Panc1 (cell line): ENCODE data around the gene SRP19. TPM values are rescaled to one million over a fixed set of nuclear protein-coding genes. Genes with fewer than 3 reads are reported as not detected.

Experiments
- ATAC-seq: fragments of 200-7000 bp; cut with Tn5 transposase; 2 replicates; pipeline ENCODE4 v1.9.1; 2020; ENCODE audit warnings: mild to moderate bottlenecking, moderate library complexity
- BruUV-seq: library from RNA; stranded (reverse); fragments of 400-500 nt; replicated peaks from 2 replicates; lab custom pipeline; 2021; lab: Mats Ljungman, UMichigan
- CTCF ChIA-PET: fragments of 300-600 bp; sonication (Branson Sonifier 250); formaldehyde crosslinking; loops from one replicate; lab custom pipeline; 2022; ENCODE audit warnings: antibody characterized with exemption; lab: Charles Lee
- POLR2A ChIA-PET: fragments of 300-600 bp; sonication (Branson Sonifier 250); formaldehyde crosslinking; loops from one replicate; lab custom pipeline; 2022; ENCODE audit warnings: antibody characterized with exemption; lab: Charles Lee
- DNase-seq: peaks from one replicate; pipeline ENCODE4 v3.0.0-alpha.2; 2010; ENCODE audit warnings: low read depth, low spot score
- H3K27ac ChIP-seq: 2 replicates; pipeline ENCODE4 v1.5.1; 2011; ENCODE audit warnings: mild to moderate bottlenecking, low read length, inconsistent platforms
- H3K27me3 ChIP-seq: fragments of 200-500 bp; sonication (Bioruptor generic); 2 replicates; pipeline ENCODE4 v1.6.0; 2014; ENCODE audit warnings: low read length, inconsistent platforms; ENCODE audit not compliant: control insufficient read depth, insufficient read depth
- H3K36me3 ChIP-seq: fragments of 200-500 bp; sonication (Bioruptor generic); 2 replicates; pipeline ENCODE4 v1.5.1; 2014; ENCODE audit warnings: inconsistent platforms, mild to moderate bottlenecking, low read length, moderate library complexity; ENCODE audit not compliant: control insufficient read depth, insufficient read depth
- H3K4me1 ChIP-seq: 2 replicates; pipeline ENCODE4 v1.5.1; 2011; ENCODE audit warnings: inconsistent platforms, mild to moderate bottlenecking, low read length, moderate library complexity; ENCODE audit not compliant: control insufficient read depth, insufficient read depth
- H3K4me3 ChIP-seq, 2 experiments: 2 replicates each; pipeline ENCODE4 v1.5.1; 2011 to 2012; ENCODE audit warnings: low read depth in 2 of 2, low read length in 2 of 2, mild to moderate bottlenecking in 2 of 2, inconsistent platforms in 1 of 2, moderate library complexity in 1 of 2
- H3K9me3 ChIP-seq: fragments of 200-500 bp; sonication (Bioruptor generic); 2 replicates; pipeline ENCODE4 v1.5.1; 2014; ENCODE audit warnings: low read depth, mild to moderate bottlenecking, inconsistent platforms, low read length, moderate library complexity; ENCODE audit not compliant: control insufficient read depth, insufficient read depth
- POLR2AphosphoS5 ChIP-seq: IDR thresholded peaks from 2 replicates; pipeline ENCODE4 v1.6.1; 2012; ENCODE audit warnings: mild to moderate bottlenecking, low read depth, low read length, moderate library complexity
- REST ChIP-seq, 2 experiments: IDR thresholded peaks; 2 replicates each; pipeline ENCODE4 v1.6.1; 2011 to 2012; ENCODE audit warnings: low read depth in 2 of 2, control low read depth in 1 of 2, low read length in 1 of 2, mild to moderate bottlenecking in 1 of 2, moderate library complexity in 1 of 2; ENCODE audit not compliant: insufficient read depth in 1 of 2
- SIN3A ChIP-seq: IDR thresholded peaks from 2 replicates; pipeline ENCODE4 v1.6.1; 2012; ENCODE audit warnings: low read depth, mild to moderate bottlenecking, low read length, moderate library complexity, borderline replicate concordance; ENCODE audit not compliant: insufficient read depth
- TCF7L2 ChIP-seq: IDR thresholded peaks from 2 replicates; pipeline ENCODE4 v1.6.1; 2011; ENCODE audit warnings: mild to moderate bottlenecking, low read depth, low read length, inconsistent platforms
- in situ Hi-C: cut with HindIII; loops from 2 replicates; pipeline ENCODE4 v1.10.0; 2016; ENCODE audit warnings: low sequenced_read_pairs, low pct_unique_long_range_greater_than_20kb
- intact Hi-C: fragments of 100-400 bp; cut with micrococcal nuclease; formaldehyde crosslinking; loops from one replicate; pipeline ENCODE4 v1.10.0; 2022; ENCODE audit not compliant: unreplicated experiment
- total RNA-seq: library from RNA; stranded (reverse); gene quantifications from one replicate; pipeline ENCODE4 v1.2.1, GENCODE V29; 2021; ENCODE audit not compliant: unreplicated experiment
- TF ChIP-seq, protein P1 (sequence below): fragments of 450-650 bp; IDR thresholded peaks from 2 replicates; pipeline ENCODE4 v1.5.1; 2017; ENCODE audit warnings: mild to moderate bottlenecking

The SRP19 gene
- total RNA-seq, 1 experiment from 2014 or later, result 55.8 TPM

DNA sequence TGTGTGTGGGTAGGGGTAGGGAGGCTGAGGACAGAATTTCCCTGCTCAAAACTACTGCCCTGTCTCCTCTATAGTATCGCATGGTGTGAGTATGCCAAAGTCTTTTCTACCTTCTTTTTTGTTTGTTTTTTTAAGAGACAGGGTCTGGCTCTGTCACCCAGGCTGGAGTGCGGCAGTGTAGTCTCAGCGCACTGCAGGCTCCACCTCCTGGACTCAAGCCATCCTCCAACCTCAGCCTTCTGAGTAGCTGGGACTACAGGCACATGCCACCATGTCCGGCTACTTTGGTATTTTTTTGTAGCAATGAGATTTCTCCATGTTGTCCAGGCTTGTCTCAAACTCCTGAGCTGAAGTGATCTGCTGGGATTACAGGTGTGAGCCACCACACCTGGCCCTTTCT lies 2.5 kb downstream of the SRP19 start:
- intact Hi-C loops, result no loop called here
- Histone ChIP-seq H3K36me3 (peaks cover 22% of the 10 kb centered on the region), H3K9me3 (no peaks in the 10 kb centered on the region), H3K4me1 (peaks cover 14% of the 10 kb centered on the region), H3K27me3 (no peaks in the 10 kb centered on the region), H3K27ac (no peak overlapping the region), H3K4me3 (no peak overlapping the region)
- BruUV-seq, result no TSS peak
- no peak for ATAC-seq
- in situ Hi-C loops, result no loop called here
- POLR2A ChIA-PET, result no interaction called here
- CTCF ChIA-PET, result no interaction called here
- no peak for DNase-seq
- TF ChIP-seq SIN3A (no peak), TCF7L2 (no peak), REST (IDR thresholded peaks at IDR 0.05; ENCODE audit: insufficient read depth in 1 of 2, low read depth in 2 of 2, low read length in 1 of 2) (no peak), POLR2AphosphoS5 (no peak)
- TF ChIP-seq, protein P1, sequence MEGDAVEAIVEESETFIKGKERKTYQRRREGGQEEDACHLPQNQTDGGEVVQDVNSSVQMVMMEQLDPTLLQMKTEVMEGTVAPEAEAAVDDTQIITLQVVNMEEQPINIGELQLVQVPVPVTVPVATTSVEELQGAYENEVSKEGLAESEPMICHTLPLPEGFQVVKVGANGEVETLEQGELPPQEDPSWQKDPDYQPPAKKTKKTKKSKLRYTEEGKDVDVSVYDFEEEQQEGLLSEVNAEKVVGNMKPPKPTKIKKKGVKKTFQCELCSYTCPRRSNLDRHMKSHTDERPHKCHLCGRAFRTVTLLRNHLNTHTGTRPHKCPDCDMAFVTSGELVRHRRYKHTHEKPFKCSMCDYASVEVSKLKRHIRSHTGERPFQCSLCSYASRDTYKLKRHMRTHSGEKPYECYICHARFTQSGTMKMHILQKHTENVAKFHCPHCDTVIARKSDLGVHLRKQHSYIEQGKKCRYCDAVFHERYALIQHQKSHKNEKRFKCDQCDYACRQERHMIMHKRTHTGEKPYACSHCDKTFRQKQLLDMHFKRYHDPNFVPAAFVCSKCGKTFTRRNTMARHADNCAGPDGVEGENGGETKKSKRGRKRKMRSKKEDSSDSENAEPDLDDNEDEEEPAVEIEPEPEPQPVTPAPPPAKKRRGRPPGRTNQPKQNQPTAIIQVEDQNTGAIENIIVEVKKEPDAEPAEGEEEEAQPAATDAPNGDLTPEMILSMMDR, result no peak

- Histone ChIP-seq H3K27ac (no peak overlapping the region), H3K27me3 (no peaks in the 10 kb centered on the region), H3K9me3 (no peaks in the 10 kb centered on the region), H3K4me1 (peaks cover 14% of the 10 kb centered on the region), H3K4me3 (no peak overlapping the region), H3K36me3 (peaks cover 22% of the 10 kb centered on the region)
- ChIA-PET POLR2A (interaction anchor here (0.7 kb wide), 1 partner anchor 29 kb away, joined by 3 read pairs; no protein-coding TSS in a partner anchor), CTCF (interaction anchor here (0.6 kb wide), 1 partner anchor 1006 kb away, joined by 3 read pairs; no protein-coding TSS in a partner anchor)
- intact Hi-C loops, result no loop called here
- ATAC-seq, result no peak
- no peak for DNase-seq
- BruUV-seq, result no TSS peak
- TF ChIP-seq TCF7L2 (no peak), REST (IDR thresholded peaks at IDR 0.05; ENCODE audit: insufficient read depth in 1 of 2, low read depth in 2 of 2, low read length in 1 of 2) (no peak), POLR2AphosphoS5 (no peak), SIN3A (no peak)
- TF ChIP-seq, protein P1, result no peak
- in situ Hi-C loops, result no loop called here
Measured at GRCh38 chr5:112865128-112865527, 4.0 kb downstream of the SRP19 start.
